BLaER1 treated with 17β-estradiol and CSF1 and Interleukin-3, amounts not matched to agents 10 nM and 100 nM (cell line): ENCODE measurements around the gene CLIC4.

Experiments
- H3K27ac ChIP-seq, 11 experiments: shearing (Covaris generic); formaldehyde crosslinking; 2 replicates each; pipeline ENCODE4 v1.8.1; 2022
- H3K27me3 ChIP-seq, 11 experiments: shearing (Covaris generic); formaldehyde crosslinking; 2 replicates each; pipeline ENCODE4 v1.8.1; 2022
- H3K36me3 ChIP-seq, 11 experiments: shearing (Covaris generic); formaldehyde crosslinking; 2 replicates each; pipeline ENCODE4 v1.8.1; 2022
- H3K4me1 ChIP-seq, 10 experiments: shearing (Covaris generic); formaldehyde crosslinking; 2 replicates each; pipeline ENCODE4 v1.8.1; 2022
- H3K4me2 ChIP-seq, 11 experiments: shearing (Covaris generic); formaldehyde crosslinking; 2 replicates each; pipeline ENCODE4 v1.8.1; 2022
- H3K4me3 ChIP-seq, 10 experiments: shearing (Covaris generic); formaldehyde crosslinking; 2 replicates each; pipeline ENCODE4 v1.8.1; 2022
- H3K9ac ChIP-seq, 11 experiments: shearing (Covaris generic); formaldehyde crosslinking; 2 replicates each; pipeline ENCODE4 v1.8.1; 2022
- H3K9me3 ChIP-seq, 11 experiments: shearing (Covaris generic); formaldehyde crosslinking; replicated peaks in 1 of 11; 2 replicates each; pipeline ENCODE4 v1.8.1; 2022
- H4K20me1 ChIP-seq, 11 experiments: shearing (Covaris generic); formaldehyde crosslinking; 2 replicates each; pipeline ENCODE4 v1.8.1; 2022
- Cebpa-rat ChIP-seq, 11 experiments: shearing (Covaris generic); IDR thresholded peaks; 2 replicates each; pipeline ENCODE4 v1.8.1; 2022

The CLIC4 gene

DNA sequence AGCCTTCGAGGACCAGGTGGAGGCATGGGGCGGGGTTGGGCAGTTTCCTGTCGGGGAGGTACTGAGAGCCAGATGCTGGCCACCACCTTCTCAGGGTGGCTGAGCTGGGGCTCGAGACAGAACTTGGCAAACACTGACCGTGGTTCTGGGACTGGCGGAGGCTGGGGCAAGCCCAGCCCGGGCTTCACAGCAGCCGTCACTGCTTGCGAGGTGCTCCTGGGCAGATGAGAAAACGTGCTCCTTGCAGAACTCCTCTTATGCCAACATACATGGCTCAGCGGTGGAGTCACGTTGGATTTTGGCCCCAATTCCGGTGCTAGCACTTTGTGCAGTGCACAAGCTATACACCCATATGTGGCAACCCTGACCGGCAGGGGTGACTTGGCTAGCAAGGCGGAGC is 115.6 kb downstream of the CLIC4 start:
- Histone ChIP-seq H3K4me2 (no peak overlapping the region), H4K20me1 (no peaks in the 10 kb centered on the region), H3K27me3 (no peaks in the 10 kb centered on the region), H3K9me3 (no peaks in the 10 kb centered on the region), H3K27ac (no peak overlapping the region), H3K4me3 (no peak overlapping the region), H3K4me1 (peaks cover 0 to 31% (median 12%) of the 10 kb centered on the region in 10 experiments; a peak in 13 of 20 replicates), H3K9ac (no peak overlapping the region), H3K36me3 (no peaks in the 10 kb centered on the region)
- no peak for TF ChIP-seq Cebpa-rat (IDR thresholded peaks at IDR 0.05)

GRCh38 chr1:24861821-24862727 is 116.8 kb downstream of the CLIC4 start:
- H3K27me3 ChIP-seq = no peaks in the 10 kb centered on the region
- no peak overlapping the region for H3K9ac ChIP-seq
- H3K27ac ChIP-seq = 0 out of 22 replicates have a peak overlapping the region, but pooled peaks of 1 of the 11 experiments have one; percentile 41
- no peak overlapping the region for H3K4me3 ChIP-seq
- H3K4me2 ChIP-seq = no peak overlapping the region
- H4K20me1 ChIP-seq = no peaks in the 10 kb centered on the region
- H3K36me3 ChIP-seq = no peaks in the 10 kb centered on the region
- H3K4me1 ChIP-seq = peaks cover 0 to 36% (median 14%) of the 10 kb centered on the region in 10 experiments; a peak in 14 of 20 replicates
- H3K9me3 ChIP-seq = no peaks in the 10 kb centered on the region
- TF ChIP-seq Cebpa-rat (IDR thresholded peaks at IDR 0.05) = no peak

- Histone ChIP-seq H3K27ac (peak overlapping the region in 2 of 11 experiments; percentile 6 to 41; a peak in 1 of 22 replicates), H3K9ac (no peak overlapping the region), H3K4me3 (no peak overlapping the region), H3K36me3 (no peaks in the 10 kb centered on the region), H3K4me1 (peaks cover 0 to 34% (median 14%) of the 10 kb centered on the region in 10 experiments; a peak in 14 of 20 replicates), H3K9me3 (no peaks in the 10 kb centered on the region), H4K20me1 (no peaks in the 10 kb centered on the region), H3K27me3 (0 out of 22 replicates have a peak, but pooled peaks cover 0 to 5% (median 0%) of the 10 kb centered on the region in 11 experiments), H3K4me2 (peak overlapping the region in 2 of 11 experiments; percentile 53 to 57; a peak in 3 of 22 replicates)
- no peak for TF ChIP-seq Cebpa-rat (IDR thresholded peaks at IDR 0.05)
Observed at GRCh38 chr1:24862775-24863483, 117.7 kb downstream of the CLIC4 start.

- H3K9ac ChIP-seq = no peak overlapping the region; a peak in 1 of 22 replicates
- H3K27me3 ChIP-seq = peaks cover 0 to 14% (median 0%) of the 10 kb centered on the region in 11 experiments; a peak in 3 of 22 replicates
- H4K20me1 ChIP-seq = no peaks in the 10 kb centered on the region
- H3K4me1 ChIP-seq = peaks cover 0 to 47% (median 14%) of the 10 kb centered on the region in 10 experiments; a peak in 17 of 20 replicates
- H3K4me2 ChIP-seq = peak overlapping the region in 9 of 11 experiments; percentile 0 to 67 (median 53); a peak in 13 of 22 replicates
- H3K9me3 ChIP-seq = no peaks in the 10 kb centered on the region
- no peaks in the 10 kb centered on the region for H3K36me3 ChIP-seq
- H3K4me3 ChIP-seq = no peak overlapping the region
- 0 out of 22 replicates have a peak overlapping the region, but pooled peaks of 1 of the 11 experiments have one; percentile 32 for H3K27ac ChIP-seq
- no peak for TF ChIP-seq Cebpa-rat (IDR thresholded peaks at IDR 0.05)
Observed at GRCh38 chr1:24864370-24864777, 119.1 kb downstream of the CLIC4 start.

- Histone ChIP-seq H3K27me3 (peaks cover 0 to 14% (median 0%) of the 10 kb centered on the region in 11 experiments; a peak in 3 of 22 replicates), H3K4me2 (peak overlapping the region in 2 of 11 experiments; percentile 57 to 67; a peak in 3 of 22 replicates), H3K4me1 (peaks cover 8 to 55% (median 22%) of the 10 kb centered on the region in 10 experiments), H3K36me3 (no peaks in the 10 kb centered on the region), H3K27ac (no peak overlapping the region), H3K4me3 (no peak overlapping the region), H3K9me3 (no peaks in the 10 kb centered on the region), H4K20me1 (no peaks in the 10 kb centered on the region), H3K9ac (no peak overlapping the region)
- TF ChIP-seq Cebpa-rat (IDR thresholded peaks at IDR 0.05) = no peak
Observed at GRCh38 chr1:24865168-24865567, 119.9 kb downstream of the CLIC4 start.

DNA sequence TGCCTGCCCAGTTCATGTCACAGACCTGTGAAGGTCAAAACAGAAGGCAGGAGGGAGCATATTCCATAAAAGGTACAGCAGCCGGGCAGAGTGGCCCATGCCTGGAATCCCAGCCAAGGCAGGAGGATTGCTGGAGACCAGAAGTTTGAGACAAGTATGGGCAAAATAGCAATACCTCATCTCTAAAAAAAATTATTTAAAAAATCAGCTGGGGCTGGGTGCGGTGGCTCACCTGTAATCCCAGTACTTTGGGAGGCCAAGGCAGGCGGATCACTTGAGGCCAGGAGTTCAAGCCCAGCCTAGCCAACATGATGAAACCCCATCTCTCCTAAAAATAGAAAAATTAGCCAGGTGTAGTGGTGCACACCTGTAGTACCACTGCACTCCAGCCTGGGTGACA is 120.3 kb downstream of the CLIC4 start:
- no peak overlapping the region for H3K4me2 ChIP-seq
- no peak overlapping the region for H3K9ac ChIP-seq
- no peak for TF ChIP-seq Cebpa-rat (IDR thresholded peaks at IDR 0.05)
- no peaks in the 10 kb centered on the region for H3K36me3 ChIP-seq
- H3K4me1 ChIP-seq = peaks cover 12 to 59% (median 26%) of the 10 kb centered on the region in 10 experiments
- no peak overlapping the region for H3K27ac ChIP-seq
- no peaks in the 10 kb centered on the region for H3K9me3 ChIP-seq
- H4K20me1 ChIP-seq = no peaks in the 10 kb centered on the region
- no peak overlapping the region for H3K4me3 ChIP-seq
- H3K27me3 ChIP-seq = peaks cover 0 to 14% (median 0%) of the 10 kb centered on the region in 11 experiments; a peak in 3 of 22 replicates

DNA sequence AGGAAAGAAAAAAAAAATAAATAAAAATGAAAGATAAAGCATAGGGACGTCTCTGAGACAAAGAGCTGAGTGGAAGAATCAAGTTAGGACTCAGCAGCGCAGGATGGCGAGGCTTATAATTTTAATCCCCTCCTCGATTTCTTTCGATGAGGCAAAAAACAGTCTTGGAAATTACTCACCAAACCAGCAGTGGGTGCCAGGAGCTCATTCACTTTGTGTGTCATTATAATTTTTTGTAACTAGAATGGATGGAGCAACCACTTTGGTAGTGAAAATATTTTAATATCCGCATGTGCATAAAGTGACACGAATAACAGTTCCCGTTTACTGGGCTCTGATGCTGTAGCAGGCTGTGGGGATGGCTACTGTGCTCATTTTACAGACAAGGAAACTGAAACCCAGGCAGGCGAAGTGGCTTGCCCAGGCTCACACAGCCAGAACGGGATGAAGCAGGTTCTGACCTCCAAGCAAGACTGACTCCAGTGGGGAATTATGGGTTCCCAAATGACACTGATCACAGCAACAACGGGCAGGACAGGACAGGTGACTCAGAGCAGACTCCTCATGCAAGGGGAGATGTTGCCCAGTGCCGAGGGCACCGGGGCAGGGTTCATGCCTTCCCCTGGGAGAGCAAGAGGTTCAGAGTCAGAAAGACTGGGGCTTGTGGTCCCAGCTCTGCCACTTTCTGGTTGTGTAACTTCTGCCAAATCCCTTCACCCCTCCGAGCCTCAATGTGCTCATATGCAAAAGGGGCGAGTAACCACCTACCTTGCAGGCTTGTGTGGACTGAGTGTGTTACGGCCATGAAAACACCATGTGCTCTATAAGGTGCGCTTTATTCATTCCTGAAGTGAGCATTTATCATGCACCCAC is 121.2 kb downstream of the CLIC4 start:
- Histone ChIP-seq H3K4me1 (peaks cover 21 to 68% (median 35%) of the 10 kb centered on the region in 10 experiments), H3K4me2 (peak overlapping the region in 4 of 11 experiments; percentile 5 to 39 (median 16); a peak in 4 of 22 replicates), H3K4me3 (no peak overlapping the region), H4K20me1 (no peaks in the 10 kb centered on the region), H3K9ac (no peak overlapping the region), H3K9me3 (no peaks in the 10 kb centered on the region), H3K27ac (no peak overlapping the region), H3K27me3 (peaks cover 0 to 14% (median 0%) of the 10 kb centered on the region in 11 experiments; a peak in 3 of 22 replicates), H3K36me3 (no peaks in the 10 kb centered on the region)
- no peak for TF ChIP-seq Cebpa-rat (IDR thresholded peaks at IDR 0.05)
